ENCODE measurements around the gene PROSER2.

PROSER2 gene

DNA sequence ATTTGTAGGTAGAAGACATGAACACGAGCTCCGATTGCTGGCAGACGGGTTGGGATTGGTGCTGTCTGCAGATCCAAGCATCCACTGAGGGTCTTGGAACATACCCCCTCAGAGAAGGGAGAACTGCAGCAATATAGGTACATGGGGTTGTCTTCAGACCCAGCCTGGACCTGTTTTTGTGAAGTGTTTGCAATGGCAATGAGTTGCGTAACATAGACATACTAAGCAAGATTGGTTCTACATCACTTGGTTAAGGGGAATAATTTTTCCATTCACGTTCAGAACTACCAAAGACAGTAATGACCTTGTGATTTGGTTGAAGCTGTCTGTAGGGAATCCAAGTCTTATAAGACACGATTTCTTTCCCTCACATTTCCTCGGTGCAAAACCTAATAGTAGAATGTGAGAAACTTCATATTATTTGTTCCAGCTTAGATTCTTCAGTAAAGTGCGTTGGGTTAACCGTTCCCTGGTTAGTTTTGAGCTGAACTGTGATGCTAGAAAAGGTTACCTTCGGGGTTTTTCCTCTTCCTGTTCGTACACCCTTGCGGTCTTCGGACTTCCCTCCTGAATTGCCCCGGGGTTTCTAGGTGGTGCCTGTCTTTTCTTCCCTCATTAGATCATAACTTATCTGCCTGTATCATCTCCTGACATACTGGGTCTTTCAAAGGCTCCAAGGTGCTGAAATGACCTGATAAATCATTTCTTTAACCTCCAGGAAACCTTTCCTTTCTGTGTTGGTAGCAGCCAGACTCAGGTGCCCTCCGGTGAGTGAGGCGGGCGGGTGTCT, 14.4 kb downstream of the PROSER2 start:
- TF ChIP-seq EGR1 (IDR thresholded peaks at IDR 0.05) (no peak), RAD21 (IDR thresholded peaks at IDR 0.05; ENCODE audit: low read depth) (no peak), CEBPB (IDR thresholded peaks at IDR 0.05) (peak; percentile 76), ZBTB7A (IDR thresholded peaks at IDR 0.05; ENCODE audit: low read depth) (no peak), FOXM1 (IDR thresholded peaks at IDR 0.05; ENCODE audit: borderline replicate concordance, low read depth) (no peak), TEAD4 (IDR thresholded peaks at IDR 0.05) (no peak)
- TF ChIP-seq, protein P1, sequence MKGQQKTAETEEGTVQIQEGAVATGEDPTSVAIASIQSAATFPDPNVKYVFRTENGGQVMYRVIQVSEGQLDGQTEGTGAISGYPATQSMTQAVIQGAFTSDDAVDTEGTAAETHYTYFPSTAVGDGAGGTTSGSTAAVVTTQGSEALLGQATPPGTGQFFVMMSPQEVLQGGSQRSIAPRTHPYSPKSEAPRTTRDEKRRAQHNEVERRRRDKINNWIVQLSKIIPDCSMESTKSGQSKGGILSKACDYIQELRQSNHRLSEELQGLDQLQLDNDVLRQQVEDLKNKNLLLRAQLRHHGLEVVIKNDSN (IDR thresholded peaks at IDR 0.05) = no peak
- TF ChIP-seq, protein P2, sequence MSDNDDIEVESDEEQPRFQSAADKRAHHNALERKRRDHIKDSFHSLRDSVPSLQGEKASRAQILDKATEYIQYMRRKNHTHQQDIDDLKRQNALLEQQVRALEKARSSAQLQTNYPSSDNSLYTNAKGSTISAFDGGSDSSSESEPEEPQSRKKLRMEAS (IDR thresholded peaks at IDR 0.05) = no peak

DNA sequence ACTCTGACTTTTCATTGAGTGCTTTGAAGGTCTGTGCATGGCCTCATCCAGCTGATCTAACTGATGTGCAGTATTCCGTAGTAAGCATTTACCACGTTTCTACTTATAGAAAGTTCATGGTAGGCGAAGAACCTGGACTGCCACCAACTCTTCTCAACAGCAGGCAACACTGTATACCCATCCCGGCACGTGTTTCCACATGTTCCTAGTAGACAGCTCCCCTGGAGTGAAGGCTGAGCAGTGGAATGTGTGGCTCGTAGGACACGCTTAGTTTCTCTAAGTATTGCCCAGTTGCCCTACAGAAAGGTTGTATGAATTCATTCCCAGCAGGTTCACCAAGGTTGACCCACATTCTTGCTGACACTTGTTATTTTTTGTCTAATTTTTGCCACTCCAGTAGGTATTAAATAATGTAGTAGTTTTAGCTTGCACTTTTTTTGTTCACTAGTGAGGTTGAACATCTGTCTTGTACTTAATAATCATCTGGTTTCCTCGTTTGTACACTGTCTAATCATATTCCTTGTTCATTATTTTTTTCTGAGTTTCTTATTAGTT, 15.2 kb downstream of the PROSER2 start:
- TF ChIP-seq YY1 (IDR thresholded peaks at IDR 0.05; ENCODE audit: low read depth) (no peak), NFIC (IDR thresholded peaks at IDR 0.05) (no peak), CEBPB (IDR thresholded peaks at IDR 0.05) (no peak), TEAD4 (IDR thresholded peaks at IDR 0.05) (peak; percentile 51)
- TF ChIP-seq, protein P1 (IDR thresholded peaks at IDR 0.05) = 0 out of 2 replicates have a peak, but pooled peaks have one; percentile 25
- TF ChIP-seq, protein P2 (IDR thresholded peaks at IDR 0.05) = peak; percentile 78

DNA sequence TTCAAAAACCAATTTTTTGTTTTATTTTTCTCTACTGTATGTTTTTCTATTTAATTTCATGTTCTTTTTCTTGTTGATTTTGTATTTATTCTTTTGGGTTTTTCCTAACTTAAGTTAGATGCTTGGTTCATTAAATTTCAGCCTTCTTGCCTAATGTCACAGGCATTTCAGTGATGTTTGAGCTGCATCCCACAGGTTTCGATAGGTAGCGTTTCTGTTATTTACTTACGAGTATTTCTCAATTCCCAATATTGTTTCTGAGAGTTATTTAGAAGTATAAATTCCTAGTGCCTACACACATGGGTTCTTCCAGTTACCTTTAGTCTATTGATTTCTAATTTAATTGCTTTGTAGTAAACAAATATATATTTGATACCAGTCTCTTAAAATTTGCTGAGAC, 18.2 kb downstream of the PROSER2 start:
- TF ChIP-seq EP300 (IDR thresholded peaks at IDR 0.05; ENCODE audit: borderline replicate concordance) = no peak
- TF ChIP-seq, protein P2 (IDR thresholded peaks at IDR 0.05) = no peak
- TF ChIP-seq CEBPB (IDR thresholded peaks at IDR 0.05) = no peak
- TF ChIP-seq, protein P3, sequence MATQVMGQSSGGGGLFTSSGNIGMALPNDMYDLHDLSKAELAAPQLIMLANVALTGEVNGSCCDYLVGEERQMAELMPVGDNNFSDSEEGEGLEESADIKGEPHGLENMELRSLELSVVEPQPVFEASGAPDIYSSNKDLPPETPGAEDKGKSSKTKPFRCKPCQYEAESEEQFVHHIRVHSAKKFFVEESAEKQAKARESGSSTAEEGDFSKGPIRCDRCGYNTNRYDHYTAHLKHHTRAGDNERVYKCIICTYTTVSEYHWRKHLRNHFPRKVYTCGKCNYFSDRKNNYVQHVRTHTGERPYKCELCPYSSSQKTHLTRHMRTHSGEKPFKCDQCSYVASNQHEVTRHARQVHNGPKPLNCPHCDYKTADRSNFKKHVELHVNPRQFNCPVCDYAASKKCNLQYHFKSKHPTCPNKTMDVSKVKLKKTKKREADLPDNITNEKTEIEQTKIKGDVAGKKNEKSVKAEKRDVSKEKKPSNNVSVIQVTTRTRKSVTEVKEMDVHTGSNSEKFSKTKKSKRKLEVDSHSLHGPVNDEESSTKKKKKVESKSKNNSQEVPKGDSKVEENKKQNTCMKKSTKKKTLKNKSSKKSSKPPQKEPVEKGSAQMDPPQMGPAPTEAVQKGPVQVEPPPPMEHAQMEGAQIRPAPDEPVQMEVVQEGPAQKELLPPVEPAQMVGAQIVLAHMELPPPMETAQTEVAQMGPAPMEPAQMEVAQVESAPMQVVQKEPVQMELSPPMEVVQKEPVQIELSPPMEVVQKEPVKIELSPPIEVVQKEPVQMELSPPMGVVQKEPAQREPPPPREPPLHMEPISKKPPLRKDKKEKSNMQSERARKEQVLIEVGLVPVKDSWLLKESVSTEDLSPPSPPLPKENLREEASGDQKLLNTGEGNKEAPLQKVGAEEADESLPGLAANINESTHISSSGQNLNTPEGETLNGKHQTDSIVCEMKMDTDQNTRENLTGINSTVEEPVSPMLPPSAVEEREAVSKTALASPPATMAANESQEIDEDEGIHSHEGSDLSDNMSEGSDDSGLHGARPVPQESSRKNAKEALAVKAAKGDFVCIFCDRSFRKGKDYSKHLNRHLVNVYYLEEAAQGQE (IDR thresholded peaks at IDR 0.05; ENCODE audit: low read depth) = no peak
- TF ChIP-seq TCF12 (IDR thresholded peaks at IDR 0.05; ENCODE audit: low read depth) = no peak
- TF ChIP-seq RAD21 (IDR thresholded peaks at IDR 0.05; ENCODE audit: low read depth) = no peak

DNA sequence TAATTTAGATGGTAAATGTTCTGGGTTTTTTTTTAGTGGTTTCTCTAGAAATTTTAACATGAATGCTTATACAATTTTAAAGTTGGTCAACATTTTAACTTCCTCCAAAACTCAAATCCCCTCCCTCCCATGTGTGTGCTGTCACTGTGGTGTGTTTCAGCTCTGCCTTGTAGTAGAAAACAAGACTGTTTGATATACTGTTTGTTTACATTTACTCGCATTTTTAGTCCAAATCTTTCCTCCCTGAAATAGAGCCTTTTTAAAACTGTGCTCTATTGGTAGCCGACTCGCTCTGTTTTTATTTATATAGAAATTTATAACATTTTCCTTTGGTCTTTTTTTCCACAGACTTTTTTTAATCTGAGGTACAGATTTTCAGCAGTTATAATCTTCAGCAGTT, 19.3 kb downstream of the PROSER2 start:
- no peak for TF ChIP-seq CEBPB (IDR thresholded peaks at IDR 0.05)
- no peak for TF ChIP-seq TEAD4 (IDR thresholded peaks at IDR 0.05)
- TF ChIP-seq EGR1 (IDR thresholded peaks at IDR 0.05) = no peak
- TF ChIP-seq EP300 (IDR thresholded peaks at IDR 0.05; ENCODE audit: borderline replicate concordance) = no peak
- TF ChIP-seq, protein P3 (IDR thresholded peaks at IDR 0.05; ENCODE audit: low read depth) = no peak
- TF ChIP-seq FOXM1 (IDR thresholded peaks at IDR 0.05; ENCODE audit: borderline replicate concordance, low read depth) = no peak
- no peak for TF ChIP-seq CREB1 (IDR thresholded peaks at IDR 0.05; ENCODE audit: low read depth)
- TF ChIP-seq TCF12 (IDR thresholded peaks at IDR 0.05; ENCODE audit: low read depth) = no peak
- no peak for TF ChIP-seq ZBTB7A (IDR thresholded peaks at IDR 0.05; ENCODE audit: low read depth)
- TF ChIP-seq TAF1 (IDR thresholded peaks at IDR 0.05; ENCODE audit: low read depth) = no peak
- TF ChIP-seq, protein P1 (IDR thresholded peaks at IDR 0.05) = no peak
- no peak for TF ChIP-seq YY1 (IDR thresholded peaks at IDR 0.05; ENCODE audit: low read depth)
- TF ChIP-seq, protein P2 (IDR thresholded peaks at IDR 0.05) = no peak
- no peak for TF ChIP-seq NFIC (IDR thresholded peaks at IDR 0.05)
- no peak for TF ChIP-seq RAD21 (IDR thresholded peaks at IDR 0.05; ENCODE audit: low read depth)

DNA sequence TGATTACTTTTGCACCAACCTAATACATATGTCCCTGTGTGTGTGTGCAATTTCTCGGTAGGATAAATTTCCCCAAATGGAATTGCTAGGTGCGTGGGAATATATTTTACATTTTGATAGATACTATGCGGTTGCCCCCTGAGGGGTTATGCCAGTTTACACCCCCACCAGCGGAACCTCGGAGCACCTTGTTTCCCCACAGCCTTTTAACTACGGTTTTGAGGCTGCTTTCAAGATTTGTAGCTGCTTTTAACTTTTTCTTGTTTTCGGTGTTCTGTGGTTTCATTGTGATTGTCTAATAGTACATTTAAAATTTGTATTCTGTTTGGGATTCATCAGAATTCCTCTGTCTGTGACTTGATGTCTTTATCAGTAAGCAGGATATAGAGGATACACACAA, 22.0 kb downstream of the PROSER2 start:
- TF ChIP-seq FOXM1 (IDR thresholded peaks at IDR 0.05; ENCODE audit: borderline replicate concordance, low read depth) (no peak), RAD21 (IDR thresholded peaks at IDR 0.05; ENCODE audit: low read depth) (no peak), NFIC (IDR thresholded peaks at IDR 0.05) (no peak)
